WTC11 (cell line): ENCODE data around the gene PRELP.

Source experiments
- CBFB ChIP-seq: sonication (generic); formaldehyde crosslinking; IDR thresholded peaks from 2 replicates; pipeline ENCODE4 v1.8.1; 2022; ENCODE audit warnings: mild to moderate bottlenecking, low read depth, missing genetic modification reagents
- ESRRA ChIP-seq: sonication (generic); formaldehyde crosslinking; IDR thresholded peaks from 2 replicates; pipeline ENCODE4 v1.8.1; 2022; ENCODE audit warnings: mild to moderate bottlenecking, missing genetic modification reagents, borderline replicate concordance
- FOXJ3 ChIP-seq: sonication (generic); formaldehyde crosslinking; IDR thresholded peaks from 2 replicates; pipeline ENCODE4 v1.9.0; 2021; ENCODE audit warnings: missing genetic modification reagents, mild to moderate bottlenecking, borderline replicate concordance
- JUN ChIP-seq: sonication (generic); formaldehyde crosslinking; IDR thresholded peaks from 2 replicates; pipeline ENCODE4 v1.8.0; 2023; ENCODE audit warnings: mild to moderate bottlenecking, missing genetic modification reagents
- NR3C1 ChIP-seq: sonication (generic); formaldehyde crosslinking; conservative IDR thresholded peaks from 2 replicates; pipeline ENCODE4 v1.8.1; 2023; ENCODE audit warnings: low read depth, mild to moderate bottlenecking, missing genetic modification reagents
- TEAD1 ChIP-seq: sonication (generic); formaldehyde crosslinking; IDR thresholded peaks from 2 replicates; pipeline ENCODE4 v1.8.0; 2022; ENCODE audit warnings: mild to moderate bottlenecking, missing genetic modification reagents
- ZNF232 ChIP-seq: sonication (generic); formaldehyde crosslinking; IDR thresholded peaks from 2 replicates; pipeline ENCODE4 v1.8.0; 2022; ENCODE audit warnings: mild to moderate bottlenecking, missing genetic modification reagents
- TF ChIP-seq, protein P1 (sequence below): fragments of 200-600 bp; IDR thresholded peaks from 2 replicates; pipeline ENCODE4 v1.8.0; 2022; ENCODE audit warnings: antibody characterized with exemption

DNA sequence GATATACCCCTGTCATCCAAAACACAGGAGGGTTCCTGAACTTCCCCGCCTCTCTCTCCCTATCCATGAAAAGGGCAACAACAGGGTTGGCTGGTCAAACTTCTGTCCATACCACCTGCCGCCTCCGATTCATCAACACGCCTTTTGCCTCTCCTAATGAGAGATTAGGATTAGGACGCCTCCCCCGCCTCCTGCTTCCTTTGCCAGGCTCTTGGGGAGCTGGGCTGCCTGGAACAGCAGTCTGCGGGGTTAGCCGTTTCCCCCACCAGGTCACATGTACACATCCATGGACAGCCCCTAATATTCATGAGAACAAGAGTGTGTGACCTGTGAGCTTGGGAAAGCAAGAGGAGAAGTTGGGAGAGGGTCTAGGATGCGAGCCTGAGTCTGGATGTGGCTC lies 16.1 kb downstream of the PRELP start:
- TF ChIP-seq TEAD1 (CRISPR knock-in tag) (no peak), JUN (CRISPR knock-in tag) (no peak), CBFB (no peak), FOXJ3 (no peak), ZNF232 (no peak), ESRRA (CRISPR knock-in tag) (no peak), NR3C1 (CRISPR knock-in tag) (no peak)
- TF ChIP-seq, protein P1, sequence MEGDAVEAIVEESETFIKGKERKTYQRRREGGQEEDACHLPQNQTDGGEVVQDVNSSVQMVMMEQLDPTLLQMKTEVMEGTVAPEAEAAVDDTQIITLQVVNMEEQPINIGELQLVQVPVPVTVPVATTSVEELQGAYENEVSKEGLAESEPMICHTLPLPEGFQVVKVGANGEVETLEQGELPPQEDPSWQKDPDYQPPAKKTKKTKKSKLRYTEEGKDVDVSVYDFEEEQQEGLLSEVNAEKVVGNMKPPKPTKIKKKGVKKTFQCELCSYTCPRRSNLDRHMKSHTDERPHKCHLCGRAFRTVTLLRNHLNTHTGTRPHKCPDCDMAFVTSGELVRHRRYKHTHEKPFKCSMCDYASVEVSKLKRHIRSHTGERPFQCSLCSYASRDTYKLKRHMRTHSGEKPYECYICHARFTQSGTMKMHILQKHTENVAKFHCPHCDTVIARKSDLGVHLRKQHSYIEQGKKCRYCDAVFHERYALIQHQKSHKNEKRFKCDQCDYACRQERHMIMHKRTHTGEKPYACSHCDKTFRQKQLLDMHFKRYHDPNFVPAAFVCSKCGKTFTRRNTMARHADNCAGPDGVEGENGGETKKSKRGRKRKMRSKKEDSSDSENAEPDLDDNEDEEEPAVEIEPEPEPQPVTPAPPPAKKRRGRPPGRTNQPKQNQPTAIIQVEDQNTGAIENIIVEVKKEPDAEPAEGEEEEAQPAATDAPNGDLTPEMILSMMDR = no peak
